DND-41 (cell line): ENCODE measurements around the gene MUTYH.

ENCODE experiments used
- ATAC-seq: fragments of 200-7000 bp; cut with Tn5 transposase; 3 replicates; pipeline ENCODE4 v1.9.1; 2021; ENCODE audit warnings: low read depth; ENCODE audit not compliant: insufficient read depth
- DNase-seq: peaks from one replicate; pipeline ENCODE4 v3.0.0-alpha.2; 2020
- H2AFZ ChIP-seq: 2 replicates; pipeline ENCODE4 v1.6.0; 2012; ENCODE audit warnings: low read depth, low read length
- H3K27ac ChIP-seq: 2 replicates; pipeline ENCODE4 v1.5.1; 2012; ENCODE audit warnings: low read length, inconsistent platforms
- H3K27me3 ChIP-seq: fragments of 200-600 bp; sonication (generic); 2 replicates; pipeline ENCODE4 v1.6.0; 2012; ENCODE audit warnings: low read length, mild to moderate bottlenecking, inconsistent platforms; ENCODE audit not compliant: insufficient read depth, poor library complexity
- H3K36me3 ChIP-seq: 2 replicates; pipeline ENCODE4 v1.5.1; 2012; ENCODE audit warnings: low read length, inconsistent platforms; ENCODE audit not compliant: insufficient read depth
- H3K4me1 ChIP-seq: 2 replicates; pipeline ENCODE4 v1.5.1; 2012; ENCODE audit warnings: mild to moderate bottlenecking, low read length; ENCODE audit not compliant: insufficient read depth
- H3K4me2 ChIP-seq: 2 replicates; pipeline ENCODE4 v1.6.0; 2012; ENCODE audit warnings: mild to moderate bottlenecking, moderate library complexity, low read length, inconsistent platforms; ENCODE audit not compliant: insufficient read depth
- H3K4me3 ChIP-seq, 2 experiments: fragments of 200-600 bp in 1 of 2; shearing (Covaris generic) in 1 of 2; 2 replicates each; pipeline ENCODE4 v1.5.1; 2012 to 2016; ENCODE audit warnings: inconsistent platforms in 2 of 2, low read length in 2 of 2, mild to moderate bottlenecking in 2 of 2, low read depth in 1 of 2, moderate library complexity in 1 of 2
- H3K79me2 ChIP-seq: 2 replicates; pipeline ENCODE4 v1.6.0; 2012; ENCODE audit warnings: low read length, inconsistent platforms; ENCODE audit not compliant: insufficient read depth
- H3K9ac ChIP-seq: 2 replicates; pipeline ENCODE4 v1.6.0; 2012; ENCODE audit warnings: low read depth, mild to moderate bottlenecking, inconsistent platforms, low read length, moderate library complexity
- H3K9me3 ChIP-seq: 2 replicates; pipeline ENCODE4 v1.5.1; 2012; ENCODE audit warnings: low read length, moderate library complexity, mild to moderate bottlenecking, inconsistent platforms; ENCODE audit not compliant: insufficient read depth, severe bottlenecking
- H4K20me1 ChIP-seq: 2 replicates; pipeline ENCODE4 v1.6.0; 2012; ENCODE audit warnings: low read length; ENCODE audit not compliant: insufficient read depth
- EZH2 ChIP-seq: IDR thresholded peaks from 3 replicates; pipeline ENCODE4 v1.6.1; 2012; ENCODE audit warnings: borderline replicate concordance, low read depth, mild to moderate bottlenecking, moderate library complexity, low read length, inconsistent platforms; ENCODE audit not compliant: severe bottlenecking
- TF ChIP-seq, protein P1 (sequence below): IDR thresholded peaks from 2 replicates; pipeline ENCODE4 v1.5.1; 2012; ENCODE audit warnings: borderline replicate concordance, low read length, moderate library complexity, mild to moderate bottlenecking; ENCODE audit not compliant: poor library complexity, severe bottlenecking; ENCODE audit errors: extremely low read depth

The MUTYH gene

GRCh38 chr1:45348966-45349677, 8.9 kb upstream of the MUTYH start:
- Histone ChIP-seq H4K20me1 (peaks cover 6% of the 10 kb centered on the region; the same call in 1 of the 2 replicates), H3K79me2 (no peaks in the 10 kb centered on the region), H3K4me1 (no peaks in the 10 kb centered on the region), H3K9me3 (no peaks in the 10 kb centered on the region), H3K4me2 (no peak overlapping the region), H3K36me3 (peaks cover 20% of the 10 kb centered on the region), H3K4me3 (no peak overlapping the region), H3K27ac (no peak overlapping the region), H2AFZ (no peak overlapping the region), H3K27me3 (no peaks in the 10 kb centered on the region), H3K9ac (no peak overlapping the region)
- no peak for TF ChIP-seq EZH2
- TF ChIP-seq, protein P1, sequence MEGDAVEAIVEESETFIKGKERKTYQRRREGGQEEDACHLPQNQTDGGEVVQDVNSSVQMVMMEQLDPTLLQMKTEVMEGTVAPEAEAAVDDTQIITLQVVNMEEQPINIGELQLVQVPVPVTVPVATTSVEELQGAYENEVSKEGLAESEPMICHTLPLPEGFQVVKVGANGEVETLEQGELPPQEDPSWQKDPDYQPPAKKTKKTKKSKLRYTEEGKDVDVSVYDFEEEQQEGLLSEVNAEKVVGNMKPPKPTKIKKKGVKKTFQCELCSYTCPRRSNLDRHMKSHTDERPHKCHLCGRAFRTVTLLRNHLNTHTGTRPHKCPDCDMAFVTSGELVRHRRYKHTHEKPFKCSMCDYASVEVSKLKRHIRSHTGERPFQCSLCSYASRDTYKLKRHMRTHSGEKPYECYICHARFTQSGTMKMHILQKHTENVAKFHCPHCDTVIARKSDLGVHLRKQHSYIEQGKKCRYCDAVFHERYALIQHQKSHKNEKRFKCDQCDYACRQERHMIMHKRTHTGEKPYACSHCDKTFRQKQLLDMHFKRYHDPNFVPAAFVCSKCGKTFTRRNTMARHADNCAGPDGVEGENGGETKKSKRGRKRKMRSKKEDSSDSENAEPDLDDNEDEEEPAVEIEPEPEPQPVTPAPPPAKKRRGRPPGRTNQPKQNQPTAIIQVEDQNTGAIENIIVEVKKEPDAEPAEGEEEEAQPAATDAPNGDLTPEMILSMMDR = no peak
- no peak for ATAC-seq
- no peak for DNase-seq

DNA sequence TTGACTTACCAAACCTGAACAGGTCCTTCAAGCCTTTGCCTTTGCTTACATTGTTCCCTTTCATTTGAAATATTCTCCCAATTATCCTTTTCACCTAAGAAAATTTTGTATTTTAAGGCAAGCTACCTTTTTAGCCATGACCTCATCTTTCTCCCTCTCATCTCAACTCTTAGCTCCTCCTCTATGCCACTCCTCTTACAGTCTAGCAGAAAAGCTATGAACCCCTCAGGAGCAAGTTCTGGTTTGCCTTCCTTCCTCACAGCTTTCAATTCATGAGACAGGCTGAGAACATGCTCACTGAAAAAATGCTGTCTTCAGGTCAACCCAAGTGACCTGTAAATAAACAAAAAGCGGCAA, 8.3 kb upstream of the MUTYH start:
- peaks cover 25% of the 10 kb centered on the region for H3K36me3 ChIP-seq
- ATAC-seq (no peak), DNase-seq (no peak)
- no peak overlapping the region for H3K4me3 ChIP-seq
- no peak overlapping the region for H2AFZ ChIP-seq
- H3K79me2 ChIP-seq = no peaks in the 10 kb centered on the region
- no peaks in the 10 kb centered on the region for H3K9me3 ChIP-seq
- H3K27ac ChIP-seq = no peak overlapping the region
- H3K4me1 ChIP-seq = no peaks in the 10 kb centered on the region
- no peak overlapping the region for H3K9ac ChIP-seq
- no peak for TF ChIP-seq EZH2
- TF ChIP-seq, protein P1 = no peak
- H3K4me2 ChIP-seq = no peak overlapping the region
- no peaks in the 10 kb centered on the region for H3K27me3 ChIP-seq
- H4K20me1 ChIP-seq = peaks cover 7% of the 10 kb centered on the region; the same call in 1 of the 2 replicates

DNA sequence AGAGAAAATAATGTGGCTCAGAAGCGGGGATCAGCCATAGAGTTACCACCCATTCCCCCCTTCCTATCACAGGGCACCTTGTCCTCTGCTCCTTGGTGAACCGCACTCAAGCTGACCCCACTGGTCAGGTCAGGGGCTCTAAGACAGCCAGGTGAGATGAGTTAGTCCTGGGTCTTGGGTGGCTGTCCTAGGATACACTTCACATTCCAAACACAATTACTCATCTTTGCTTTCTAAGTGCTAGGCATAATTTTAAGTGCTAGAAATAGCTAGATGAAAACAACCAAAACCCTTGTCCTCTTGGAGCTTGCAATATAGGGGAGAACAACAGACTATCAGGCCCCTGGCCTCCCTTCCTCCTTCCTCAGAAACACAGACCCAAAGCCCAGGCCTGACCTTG, 7.8 kb upstream of the MUTYH start:
- DNase-seq (no peak), ATAC-seq (no peak)
- Histone ChIP-seq H3K9ac (no peak overlapping the region), H3K4me3 (no peak overlapping the region), H3K27ac (no peak overlapping the region), H3K36me3 (peaks cover 31% of the 10 kb centered on the region), H3K27me3 (no peaks in the 10 kb centered on the region), H3K4me1 (no peaks in the 10 kb centered on the region), H3K4me2 (no peak overlapping the region), H2AFZ (no peak overlapping the region), H3K9me3 (no peaks in the 10 kb centered on the region), H4K20me1 (peaks cover 12% of the 10 kb centered on the region; the same call in 1 of the 2 replicates), H3K79me2 (peaks cover under 1% of the 10 kb centered on the region; the same call in 1 of the 2 replicates)
- no peak for TF ChIP-seq EZH2
- TF ChIP-seq, protein P1 = no peak

GRCh38 chr1:45346473-45346872, 6.2 kb upstream of the MUTYH start:
- H2AFZ ChIP-seq = no peak overlapping the region
- peak; percentile 19; the same call in 2 of the 3 replicates for ATAC-seq

More at GRCh38 chr1:45346473-45346872, 6.2 kb upstream of the MUTYH start:
- Histone ChIP-seq H3K9me3 (no peaks in the 10 kb centered on the region), H3K4me3 (no peak overlapping the region), H4K20me1 (peaks cover 19% of the 10 kb centered on the region; the same call in 1 of the 2 replicates), H3K4me1 (peaks cover 11% of the 10 kb centered on the region), H3K27me3 (no peaks in the 10 kb centered on the region), H3K36me3 (peaks cover 46% of the 10 kb centered on the region), H3K4me2 (no peak overlapping the region), H3K9ac (no peak overlapping the region), H3K27ac (no peak overlapping the region), H3K79me2 (peaks cover 16% of the 10 kb centered on the region)
- no peak for DNase-seq
- TF ChIP-seq, protein P1 = no peak
- no peak for TF ChIP-seq EZH2
